ENCODE data around the gene TBC1D22A.
A peak's percentile ranks its signal among the peaks of the same experiment; 100 is the strongest.

The TBC1D22A gene

DNA sequence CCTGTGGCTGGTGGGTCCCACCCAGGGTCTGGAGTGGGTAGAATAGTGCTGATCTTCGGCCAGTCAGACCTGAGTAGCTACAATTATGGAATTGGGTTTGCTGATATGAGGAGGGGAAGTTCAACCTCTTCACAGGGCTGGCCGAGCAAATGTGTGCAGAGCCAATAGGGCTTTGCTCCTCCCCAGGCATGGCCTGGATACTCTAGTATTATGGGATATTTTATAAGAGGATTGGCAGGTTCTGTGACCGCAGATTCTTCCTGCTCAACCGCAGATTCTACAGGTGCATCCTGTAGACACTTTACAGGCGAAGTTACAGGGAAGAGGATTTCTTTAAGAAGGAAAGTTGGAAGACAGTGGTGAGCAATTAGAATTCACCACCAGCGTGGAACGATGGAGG, 44.3 kb downstream of the TBC1D22A start:
- H3K36me3 ChIP-seq (ENCODE audit: low read depth): peaks cover 4% of the 10 kb centered on the region
- no peak overlapping the region for H3K27ac ChIP-seq (ENCODE audit: poor library complexity, severe bottlenecking)

DNA sequence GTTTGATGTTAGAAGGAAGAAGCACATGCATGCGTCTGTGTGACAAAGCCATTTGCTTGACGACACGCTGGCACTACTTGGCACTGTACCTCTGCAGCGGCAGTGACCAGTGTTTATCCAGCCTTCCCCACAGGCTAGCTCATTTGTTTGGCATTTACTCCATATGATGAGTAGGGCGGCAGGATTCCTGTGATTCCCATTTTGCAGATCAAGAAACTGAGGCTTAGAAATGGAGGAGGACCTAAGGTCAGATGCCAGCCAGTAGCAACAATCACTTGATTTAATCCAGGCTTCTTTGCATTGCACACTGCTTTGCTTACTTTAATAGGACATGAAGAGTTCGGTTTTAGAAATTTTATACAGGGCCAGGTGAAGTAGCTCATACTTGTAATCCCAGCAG, 45.0 kb downstream of the TBC1D22A start:
- DNase-seq (ENCODE audit: low spot score) (no peak), ATAC-seq (ENCODE audit: low read depth) (no peak)
- Histone ChIP-seq H3K27ac (ENCODE audit: poor library complexity, severe bottlenecking) (no peak overlapping the region), H3K4me3 (ENCODE audit: severe bottlenecking) (no peak overlapping the region), H3K4me1 (ENCODE audit: insufficient read depth, poor library complexity, severe bottlenecking) (no peaks in the 10 kb centered on the region), H3K9me3 (ENCODE audit: severe bottlenecking) (no peaks in the 10 kb centered on the region), H3K36me3 (ENCODE audit: low read depth) (peaks cover 4% of the 10 kb centered on the region), H3K27me3 (ENCODE audit: insufficient read depth, poor library complexity, severe bottlenecking) (no peaks in the 10 kb centered on the region)
- TF ChIP-seq, protein P1, sequence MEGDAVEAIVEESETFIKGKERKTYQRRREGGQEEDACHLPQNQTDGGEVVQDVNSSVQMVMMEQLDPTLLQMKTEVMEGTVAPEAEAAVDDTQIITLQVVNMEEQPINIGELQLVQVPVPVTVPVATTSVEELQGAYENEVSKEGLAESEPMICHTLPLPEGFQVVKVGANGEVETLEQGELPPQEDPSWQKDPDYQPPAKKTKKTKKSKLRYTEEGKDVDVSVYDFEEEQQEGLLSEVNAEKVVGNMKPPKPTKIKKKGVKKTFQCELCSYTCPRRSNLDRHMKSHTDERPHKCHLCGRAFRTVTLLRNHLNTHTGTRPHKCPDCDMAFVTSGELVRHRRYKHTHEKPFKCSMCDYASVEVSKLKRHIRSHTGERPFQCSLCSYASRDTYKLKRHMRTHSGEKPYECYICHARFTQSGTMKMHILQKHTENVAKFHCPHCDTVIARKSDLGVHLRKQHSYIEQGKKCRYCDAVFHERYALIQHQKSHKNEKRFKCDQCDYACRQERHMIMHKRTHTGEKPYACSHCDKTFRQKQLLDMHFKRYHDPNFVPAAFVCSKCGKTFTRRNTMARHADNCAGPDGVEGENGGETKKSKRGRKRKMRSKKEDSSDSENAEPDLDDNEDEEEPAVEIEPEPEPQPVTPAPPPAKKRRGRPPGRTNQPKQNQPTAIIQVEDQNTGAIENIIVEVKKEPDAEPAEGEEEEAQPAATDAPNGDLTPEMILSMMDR (IDR thresholded peaks at IDR 0.05; ENCODE audit: poor library complexity, severe bottlenecking): no peak

More for the DNA sequence above, 44.3 kb downstream of the TBC1D22A start:
- H3K4me1 ChIP-seq (ENCODE audit: insufficient read depth, poor library complexity, severe bottlenecking): no peaks in the 10 kb centered on the region
- H3K9me3 ChIP-seq (ENCODE audit: severe bottlenecking): no peaks in the 10 kb centered on the region
- TF ChIP-seq, protein P1 (IDR thresholded peaks at IDR 0.05; ENCODE audit: poor library complexity, severe bottlenecking): no peak
- no peaks in the 10 kb centered on the region for H3K27me3 ChIP-seq (ENCODE audit: insufficient read depth, poor library complexity, severe bottlenecking)
- DNase-seq (ENCODE audit: low spot score) (no peak), ATAC-seq (ENCODE audit: low read depth) (no peak)
- H3K4me3 ChIP-seq (ENCODE audit: severe bottlenecking): no peak overlapping the region

DNA sequence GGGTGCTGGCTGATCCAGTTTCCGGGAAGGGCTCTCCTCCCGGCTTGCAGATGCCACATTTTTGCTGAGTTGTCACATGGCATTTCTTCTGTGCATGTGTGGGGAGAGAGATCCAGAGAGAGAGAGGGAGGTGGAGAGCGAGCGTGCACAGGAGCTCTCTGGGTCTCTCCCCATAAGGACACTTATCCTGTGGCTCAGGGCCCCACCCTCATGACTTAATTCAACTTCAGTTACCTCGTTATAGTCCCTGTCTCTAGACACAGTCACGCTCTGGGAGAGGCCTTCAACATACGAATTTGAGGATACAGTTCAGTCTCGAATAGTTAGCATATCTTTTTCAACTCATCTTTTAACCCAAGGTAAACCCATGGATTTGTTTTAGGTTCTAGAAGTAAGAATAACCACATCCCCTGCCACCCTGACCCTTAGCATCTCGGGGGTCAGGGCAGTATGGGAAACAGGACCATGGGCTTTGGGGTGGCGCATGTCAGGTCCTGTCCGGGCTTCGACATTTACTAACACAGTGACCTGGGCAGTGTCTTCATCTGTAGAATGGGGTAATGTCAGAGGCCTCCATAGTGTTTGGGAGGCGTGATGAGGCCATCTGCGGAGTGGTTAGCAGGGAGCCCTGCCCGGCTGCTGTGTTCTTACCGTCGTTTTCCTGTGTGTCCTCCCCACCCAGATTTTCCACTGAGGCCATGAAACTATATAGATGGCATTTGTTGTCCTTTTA, 46.9 kb downstream of the TBC1D22A start:
- TF ChIP-seq, protein P1 (IDR thresholded peaks at IDR 0.05; ENCODE audit: poor library complexity, severe bottlenecking): no peak
- peaks cover 4% of the 10 kb centered on the region for H3K4me1 ChIP-seq (ENCODE audit: insufficient read depth, poor library complexity, severe bottlenecking)
- ATAC-seq (ENCODE audit: low read depth): no peak
- no peak overlapping the region for H3K27ac ChIP-seq (ENCODE audit: poor library complexity, severe bottlenecking)
- no peaks in the 10 kb centered on the region for H3K9me3 ChIP-seq (ENCODE audit: severe bottlenecking)
- peak; percentile 20 for DNase-seq (ENCODE audit: low spot score)
- no peak overlapping the region for H3K4me3 ChIP-seq (ENCODE audit: severe bottlenecking)
- H3K36me3 ChIP-seq (ENCODE audit: low read depth): peaks cover 3% of the 10 kb centered on the region
- no peaks in the 10 kb centered on the region for H3K27me3 ChIP-seq (ENCODE audit: insufficient read depth, poor library complexity, severe bottlenecking)

DNA sequence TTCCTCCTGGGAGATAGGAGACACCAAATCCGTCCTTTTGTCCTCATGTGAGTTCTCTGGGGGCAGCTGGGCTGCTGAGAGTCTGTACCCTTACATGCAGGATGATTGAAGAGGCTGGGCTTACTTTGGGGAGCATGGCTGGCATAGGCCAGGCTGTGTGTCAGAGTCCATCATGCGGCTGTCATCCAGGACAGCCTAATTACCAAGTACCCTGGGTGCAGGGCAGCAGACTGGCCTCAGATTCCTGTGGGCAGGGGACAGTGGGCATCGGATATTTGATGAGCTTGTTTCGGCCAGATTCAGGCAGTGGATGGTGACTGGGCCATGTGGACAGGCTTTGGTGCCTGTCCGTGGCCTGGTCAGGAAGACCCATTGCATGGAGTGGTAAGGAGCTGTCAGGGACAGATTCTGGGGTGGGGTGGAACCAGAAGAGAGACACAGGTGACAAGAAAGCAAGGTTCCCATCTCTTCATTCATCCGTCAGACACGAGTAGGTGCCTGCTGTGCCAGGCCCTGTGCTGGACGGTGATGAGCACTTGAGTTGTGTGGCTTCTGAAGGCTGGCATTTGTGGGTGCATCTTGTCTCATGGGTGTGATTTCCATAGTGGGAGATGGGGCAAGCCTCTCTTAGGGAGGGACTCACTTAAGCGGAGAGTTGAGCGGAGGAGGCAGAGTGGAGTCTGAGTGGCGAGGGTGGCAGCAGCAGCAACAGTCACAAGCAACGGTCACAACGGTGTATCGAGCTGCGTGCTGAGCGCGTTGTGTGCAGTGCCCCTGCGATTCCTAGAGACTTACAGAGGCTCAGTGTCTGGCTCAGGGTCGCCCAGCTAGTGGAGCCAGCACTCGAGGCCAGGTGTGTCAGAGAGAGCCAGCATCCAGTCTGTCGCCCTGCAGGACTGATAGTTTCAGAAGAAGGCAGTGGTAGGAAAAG, 48.7 kb downstream of the TBC1D22A start:
- TF ChIP-seq, protein P1 (IDR thresholded peaks at IDR 0.05; ENCODE audit: poor library complexity, severe bottlenecking): no peak

More for the DNA sequence above, 48.7 kb downstream of the TBC1D22A start:
- no peaks in the 10 kb centered on the region for H3K27me3 ChIP-seq (ENCODE audit: insufficient read depth, poor library complexity, severe bottlenecking)
- H3K9me3 ChIP-seq (ENCODE audit: severe bottlenecking): no peaks in the 10 kb centered on the region
- ATAC-seq (ENCODE audit: low read depth): no peak
- peaks cover 8% of the 10 kb centered on the region for H3K4me1 ChIP-seq (ENCODE audit: insufficient read depth, poor library complexity, severe bottlenecking)
- H3K36me3 ChIP-seq (ENCODE audit: low read depth): peaks cover 5% of the 10 kb centered on the region; the same call in 1 of the 2 replicates
- DNase-seq (ENCODE audit: low spot score): peak; percentile 28
- no peak overlapping the region for H3K4me3 ChIP-seq (ENCODE audit: severe bottlenecking)
- no peak overlapping the region for H3K27ac ChIP-seq (ENCODE audit: poor library complexity, severe bottlenecking)

All from RWPE2 (cell line).